HCT116 (cell line): ENCODE results near the gene RECQL5. TPM values are rescaled to one million over a fixed set of nuclear protein-coding genes. Genes with fewer than 3 reads are reported as not detected.
A peak's percentile ranks its signal among the peaks of the same experiment; 100 is the strongest.

Source experiments
- ATAC-seq: fragments of 200-7000 bp; cut with Tn5 transposase; 2 replicates; pipeline ENCODE4 v1.9.1; 2020; ENCODE audit warnings: mild to moderate bottlenecking, moderate library complexity
- BruUV-seq: library from RNA; stranded (reverse); fragments of 400-500 nt; replicated peaks from 2 replicates; lab custom pipeline; 2021; lab: Mats Ljungman, UMichigan
- CTCF ChIA-PET: fragments of 300-600 bp; sonication (Branson Sonifier 250); formaldehyde crosslinking; loops from one replicate; lab custom pipeline; 2021; ENCODE audit warnings: antibody characterized with exemption; lab: Charles Lee
- POLR2A ChIA-PET: fragments of 300-600, 350-600 bp; sonication (Branson Sonifier 250); formaldehyde crosslinking; loops from one replicate; lab custom pipeline; 2021; ENCODE audit warnings: antibody characterized with exemption; lab: Charles Lee
- RAD21 ChIA-PET, 2 experiments: fragments of 300-600 bp; sonication (Branson Sonifier 250); formaldehyde crosslinking; loops; one replicate each; lab custom pipeline; 2023; ENCODE audit warnings: low total read pairs in 2 of 2; ENCODE audit not compliant: uncharacterized antibody in 2 of 2, unreplicated experiment in 2 of 2, low non-redundant PET in 1 of 2; lab: Charles Lee
- DNase-seq: peaks from one replicate; pipeline ENCODE4 v3.0.0-alpha.2; 2010; ENCODE audit warnings: low read depth, low spot score
- H2AFZ ChIP-seq: fragments of 200-600 bp; shearing (Covaris generic), sonication (generic); 2 replicates; pipeline ENCODE4 v1.6.1; 2017; ENCODE audit warnings: low read depth, mixed run types, mixed read lengths, antibody characterized with exemption, low read length; ENCODE audit not compliant: poor library complexity, severe bottlenecking
- H3K27ac ChIP-seq: 2 replicates; pipeline ENCODE4 v1.5.1; 2012; ENCODE audit warnings: low read depth, low read length
- H3K27me3 ChIP-seq: fragments of 200-600 bp; sonication (generic); 2 replicates; pipeline ENCODE4 v1.6.1; 2016; ENCODE audit warnings: mixed run types, low read length, mixed read lengths; ENCODE audit not compliant: insufficient read depth
- H3K36me3 ChIP-seq, 2 experiments: fragments of 200-500 bp in 1 of 2; fragments of 200-600 bp in 1 of 2; sonication (Bioruptor generic) in 1 of 2; sonication (generic) in 1 of 2; 2 replicates each; pipeline versions ENCODE4 v1.5.1 to v1.6.1; 2014 to 2016; ENCODE audit warnings: low read length in 2 of 2, inconsistent platforms in 1 of 2, mixed read lengths in 1 of 2, mixed run types in 1 of 2; ENCODE audit not compliant: insufficient read depth in 2 of 2, control insufficient read depth in 1 of 2
- H3K4me1 ChIP-seq, 2 experiments: fragments of 200-600 bp in 1 of 2; sonication (generic) in 1 of 2; 2 replicates each; pipeline versions ENCODE4 v1.5.1 to v1.6.1; 2012 to 2017; ENCODE audit warnings: low read length in 2 of 2, inconsistent platforms in 1 of 2, mild to moderate bottlenecking in 1 of 2, mixed read lengths in 1 of 2, mixed run types in 1 of 2, moderate library complexity in 1 of 2; ENCODE audit not compliant: insufficient read depth in 2 of 2, control insufficient read depth in 1 of 2
- H3K4me2 ChIP-seq: fragments of 200-600 bp; sonication (generic); 2 replicates; pipeline ENCODE4 v1.6.1; 2017; ENCODE audit warnings: mixed run types, low read length, mixed read lengths
- H3K4me3 ChIP-seq, 2 experiments: fragments of 200-600 bp in 1 of 2; sonication (generic) in 1 of 2; replicated peaks in 1 of 2; 2 replicates each; pipeline ENCODE4 v1.5.1; 2011 to 2016; ENCODE audit warnings: low read length in 2 of 2, control low read depth in 1 of 2, low read depth in 1 of 2, mild to moderate bottlenecking in 1 of 2, mixed read lengths in 1 of 2, mixed run types in 1 of 2
- H3K79me2 ChIP-seq: fragments of 200-600 bp; sonication (generic); 2 replicates; pipeline ENCODE4 v1.6.1; 2017; ENCODE audit warnings: mild to moderate bottlenecking, mixed run types, low read length, moderate library complexity, mixed read lengths; ENCODE audit not compliant: insufficient read depth
- H3K9ac ChIP-seq: fragments of 200-600 bp; sonication (generic); 2 replicates; pipeline ENCODE4 v1.6.1; 2016; ENCODE audit warnings: low read length, mixed read lengths
- H3K9me2 ChIP-seq: fragments of 200-600 bp; sonication (generic), shearing (Covaris generic); 2 replicates; pipeline ENCODE4 v1.6.1; 2017; ENCODE audit warnings: mixed run types, mild to moderate bottlenecking, moderate library complexity; ENCODE audit not compliant: insufficient read depth
- H3K9me3 ChIP-seq, 2 experiments: fragments of 200-500 bp in 1 of 2; fragments of 200-600 bp in 1 of 2; sonication (Bioruptor generic) in 1 of 2; sonication (generic) in 1 of 2; 2 replicates each; pipeline ENCODE4 v1.6.1; 2014 to 2017; ENCODE audit warnings: low read length in 2 of 2, mixed read lengths in 2 of 2, inconsistent platforms in 1 of 2, low read depth in 1 of 2, mild to moderate bottlenecking in 1 of 2, mixed run types in 1 of 2, moderate library complexity in 1 of 2; ENCODE audit not compliant: control insufficient read depth in 1 of 2, insufficient read depth in 1 of 2
- H4K20me1 ChIP-seq: fragments of 200-600 bp; sonication (generic), shearing (Covaris generic); 2 replicates; pipeline ENCODE4 v1.6.1; 2017; ENCODE audit warnings: mixed run types, mild to moderate bottlenecking, moderate library complexity; ENCODE audit not compliant: insufficient read depth
- CBX3 ChIP-seq: IDR thresholded peaks from 2 replicates; pipeline ENCODE4 v1.6.1; 2012; ENCODE audit warnings: low read depth
- EGR1 ChIP-seq: IDR thresholded peaks from 2 replicates; pipeline ENCODE4 v1.6.1; 2012; ENCODE audit warnings: low read depth
- ELF1 ChIP-seq: IDR thresholded peaks from 2 replicates; pipeline ENCODE4 v1.6.1; 2012; ENCODE audit warnings: low read depth, borderline replicate concordance
- EZH2 ChIP-seq: fragments of 200-600 bp; sonication (generic); IDR thresholded peaks from 2 replicates; pipeline ENCODE4 v1.6.1; 2017; ENCODE audit warnings: antibody characterized with exemption, mixed run types
- EZH2phosphoT487 ChIP-seq: fragments of 200-600 bp; IDR thresholded peaks from 2 replicates; pipeline ENCODE4 v1.6.1; 2018; ENCODE audit warnings: antibody characterized with exemption, borderline replicate concordance
- FOSL1 ChIP-seq: IDR thresholded peaks from 2 replicates; pipeline ENCODE4 v1.6.1; 2012; ENCODE audit warnings: low read depth
- JUND ChIP-seq: IDR thresholded peaks from 2 replicates; pipeline ENCODE4 v1.6.1; 2012
- POLR2A ChIP-seq: IDR thresholded peaks from 2 replicates; pipeline ENCODE4 v1.7.0; 2011; ENCODE audit warnings: borderline replicate concordance; ENCODE audit not compliant: insufficient read depth, insufficient read length; ENCODE audit errors: extremely low read depth
- POLR2AphosphoS5 ChIP-seq: IDR thresholded peaks from 2 replicates; pipeline ENCODE4 v1.6.1; 2011; ENCODE audit warnings: mild to moderate bottlenecking, low read depth, low read length, moderate library complexity
- SIN3A ChIP-seq: IDR thresholded peaks from 2 replicates; pipeline ENCODE4 v1.6.1; 2012; ENCODE audit warnings: low read depth
- SP1 ChIP-seq: IDR thresholded peaks from 2 replicates; pipeline ENCODE4 v1.6.1; 2012; ENCODE audit warnings: low read depth
- SRF ChIP-seq: IDR thresholded peaks from 2 replicates; pipeline ENCODE4 v1.6.1; 2012; ENCODE audit warnings: low read depth
- TCF7L2 ChIP-seq: IDR thresholded peaks from 2 replicates; pipeline ENCODE4 v1.7.0; 2011; ENCODE audit warnings: borderline replicate concordance, inconsistent platforms; ENCODE audit not compliant: insufficient read depth, insufficient read length; ENCODE audit errors: extremely low read depth
- YY1 ChIP-seq: IDR thresholded peaks from 2 replicates; pipeline ENCODE4 v1.6.1; 2011; ENCODE audit warnings: low read length, low read depth, moderate library complexity, mild to moderate bottlenecking; ENCODE audit not compliant: insufficient replicate concordance; ENCODE audit errors: extremely low read depth
- ZFX ChIP-seq: fragments of 450-650 bp; IDR thresholded peaks from 2 replicates; pipeline ENCODE4 v1.6.1; 2017
- ZNF274 ChIP-seq: fragments of 200-500 bp; sonication (Bioruptor generic); IDR thresholded peaks from 2 replicates; pipeline ENCODE4 v1.6.1; 2014; ENCODE audit warnings: mild to moderate bottlenecking, low read depth, low read length, inconsistent platforms
- intact Hi-C: fragments of 100-400 bp; cut with micrococcal nuclease; formaldehyde crosslinking; loops from 2 replicates; pipeline ENCODE4 v1.10.0; 2022
- total RNA-seq: library from RNA; stranded (reverse); gene quantifications from one replicate; pipeline ENCODE4 v1.2.1, GENCODE V29; 2021; ENCODE audit not compliant: unreplicated experiment
- TF ChIP-seq, protein P1 (sequence below): IDR thresholded peaks from 2 replicates; pipeline ENCODE4 v1.6.1; 2012
- TF ChIP-seq, protein P2 (sequence below): IDR thresholded peaks from 2 replicates; pipeline ENCODE4 v1.6.1; 2011; ENCODE audit warnings: mild to moderate bottlenecking, low read length, moderate library complexity; ENCODE audit not compliant: insufficient replicate concordance; ENCODE audit errors: extremely low read depth
- TF ChIP-seq, protein P3 (sequence below): IDR thresholded peaks from 2 replicates; pipeline ENCODE4 v1.6.1; 2012
- TF ChIP-seq, protein P4 (sequence below): IDR thresholded peaks from 2 replicates; pipeline ENCODE4 v1.6.1; 2012; ENCODE audit warnings: low read depth
- TF ChIP-seq, protein P5 (sequence below), 3 experiments: fragments of 200-600 bp in 1 of 3; sonication (generic) in 1 of 3; IDR thresholded peaks in 2 of 3; conservative IDR thresholded peaks in 1 of 3; 2 replicates each; pipeline ENCODE4 v1.5.1; 2012 to 2017; ENCODE audit warnings: low read depth in 2 of 3, low read length in 2 of 3, antibody characterized with exemption in 1 of 3, borderline replicate concordance in 1 of 3, control low read depth in 1 of 3, mild to moderate bottlenecking in 1 of 3, mixed read lengths in 1 of 3, mixed run types in 1 of 3, moderate library complexity in 1 of 3; ENCODE audit not compliant: insufficient read depth in 1 of 3

Gene RECQL5
- total RNA-seq, 1 experiment from 2014 or later = 83.3 TPM

DNA sequence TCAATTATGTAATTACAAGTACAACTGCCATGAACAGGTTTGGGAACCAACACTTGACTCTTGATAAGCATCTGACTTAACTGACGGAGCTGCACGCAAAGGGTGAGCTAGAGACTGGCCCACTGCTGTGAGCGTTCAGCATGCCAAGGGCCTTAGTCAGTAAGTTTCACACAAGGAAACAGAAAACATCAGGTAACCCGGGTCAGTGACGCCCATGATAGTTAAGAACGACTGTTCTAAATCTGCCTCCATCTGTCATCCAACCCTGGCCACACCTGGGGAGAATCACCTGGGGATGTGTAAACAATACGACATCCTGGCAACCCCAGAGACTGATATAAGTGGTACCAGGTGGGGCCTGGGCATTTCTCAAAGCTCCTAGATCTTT lies 21.5 kb downstream of the RECQL5 start:
- no peaks in the 10 kb centered on the region for H3K9me2 ChIP-seq
- peak overlapping the region; percentile 72 for H3K9ac ChIP-seq
- H4K20me1 ChIP-seq = no peaks in the 10 kb centered on the region
- ATAC-seq (peak; percentile 82), DNase-seq (peak; percentile 90)
- H3K4me1 ChIP-seq = peaks cover 34 to 65% of the 10 kb centered on the region in 2 experiments
- ChIA-PET POLR2A (interaction anchor here (0.5 to 2.8 kb wide), 6 partner anchors 8 to 134 kb away, joined by 3 to 17 read pairs (median 4); partner anchors contain the start of gene SMIM5), RAD21 (no interaction called here), CTCF (interaction anchor here (0.8 to 3.6 kb wide), 11 partner anchors 9 to 129 kb away, joined by 3 to 80 read pairs (median 4); partner anchors contain the start of genes SMIM5 and TSEN54)
- TSS peak; percentile 56 for BruUV-seq
- no peak overlapping the region for H2AFZ ChIP-seq
- no peaks in the 10 kb centered on the region for H3K9me3 ChIP-seq
- no peaks in the 10 kb centered on the region for H3K79me2 ChIP-seq
- intact Hi-C loops = no loop called here
- H3K4me3 ChIP-seq = peak overlapping the region; percentile 8 to 55
- H3K27me3 ChIP-seq = no peaks in the 10 kb centered on the region
- peaks cover 7 to 11% of the 10 kb centered on the region in 2 experiments; a peak in 3 of 4 replicates for H3K36me3 ChIP-seq
- peak overlapping the region; percentile 77 for H3K27ac ChIP-seq
- peak overlapping the region; percentile 91 for H3K4me2 ChIP-seq
- no peak for TF ChIP-seq EZH2
- no peak for TF ChIP-seq ZNF274
- no peak for TF ChIP-seq EGR1
- no peak for TF ChIP-seq YY1
- TF ChIP-seq TCF7L2 = no peak
- no peak for TF ChIP-seq SRF
- TF ChIP-seq, protein P1, sequence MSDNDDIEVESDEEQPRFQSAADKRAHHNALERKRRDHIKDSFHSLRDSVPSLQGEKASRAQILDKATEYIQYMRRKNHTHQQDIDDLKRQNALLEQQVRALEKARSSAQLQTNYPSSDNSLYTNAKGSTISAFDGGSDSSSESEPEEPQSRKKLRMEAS = peak; percentile 45; the same call in 1 of the 2 replicates
- TF ChIP-seq JUND = peak; percentile 87
- no peak for TF ChIP-seq POLR2A
- TF ChIP-seq, protein P2, sequence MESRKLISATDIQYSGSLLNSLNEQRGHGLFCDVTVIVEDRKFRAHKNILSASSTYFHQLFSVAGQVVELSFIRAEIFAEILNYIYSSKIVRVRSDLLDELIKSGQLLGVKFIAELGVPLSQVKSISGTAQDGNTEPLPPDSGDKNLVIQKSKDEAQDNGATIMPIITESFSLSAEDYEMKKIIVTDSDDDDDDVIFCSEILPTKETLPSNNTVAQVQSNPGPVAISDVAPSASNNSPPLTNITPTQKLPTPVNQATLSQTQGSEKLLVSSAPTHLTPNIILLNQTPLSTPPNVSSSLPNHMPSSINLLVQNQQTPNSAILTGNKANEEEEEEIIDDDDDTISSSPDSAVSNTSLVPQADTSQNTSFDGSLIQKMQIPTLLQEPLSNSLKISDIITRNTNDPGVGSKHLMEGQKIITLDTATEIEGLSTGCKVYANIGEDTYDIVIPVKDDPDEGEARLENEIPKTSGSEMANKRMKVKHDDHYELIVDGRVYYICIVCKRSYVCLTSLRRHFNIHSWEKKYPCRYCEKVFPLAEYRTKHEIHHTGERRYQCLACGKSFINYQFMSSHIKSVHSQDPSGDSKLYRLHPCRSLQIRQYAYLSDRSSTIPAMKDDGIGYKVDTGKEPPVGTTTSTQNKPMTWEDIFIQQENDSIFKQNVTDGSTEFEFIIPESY = peak; percentile 38
- TF ChIP-seq, protein P3, sequence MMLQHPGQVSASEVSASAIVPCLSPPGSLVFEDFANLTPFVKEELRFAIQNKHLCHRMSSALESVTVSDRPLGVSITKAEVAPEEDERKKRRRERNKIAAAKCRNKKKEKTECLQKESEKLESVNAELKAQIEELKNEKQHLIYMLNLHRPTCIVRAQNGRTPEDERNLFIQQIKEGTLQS = no peak
- TF ChIP-seq ZFX = no peak
- TF ChIP-seq FOSL1 = no peak; the same call in 1 of the 2 replicates
- peak; percentile 77 for TF ChIP-seq SP1
- TF ChIP-seq POLR2AphosphoS5 = peak; percentile 26; the same call in 1 of the 2 replicates
- no peak for TF ChIP-seq EZH2phosphoT487
- no peak; the same call in 1 of the 2 replicates for TF ChIP-seq CBX3
- TF ChIP-seq, protein P4, sequence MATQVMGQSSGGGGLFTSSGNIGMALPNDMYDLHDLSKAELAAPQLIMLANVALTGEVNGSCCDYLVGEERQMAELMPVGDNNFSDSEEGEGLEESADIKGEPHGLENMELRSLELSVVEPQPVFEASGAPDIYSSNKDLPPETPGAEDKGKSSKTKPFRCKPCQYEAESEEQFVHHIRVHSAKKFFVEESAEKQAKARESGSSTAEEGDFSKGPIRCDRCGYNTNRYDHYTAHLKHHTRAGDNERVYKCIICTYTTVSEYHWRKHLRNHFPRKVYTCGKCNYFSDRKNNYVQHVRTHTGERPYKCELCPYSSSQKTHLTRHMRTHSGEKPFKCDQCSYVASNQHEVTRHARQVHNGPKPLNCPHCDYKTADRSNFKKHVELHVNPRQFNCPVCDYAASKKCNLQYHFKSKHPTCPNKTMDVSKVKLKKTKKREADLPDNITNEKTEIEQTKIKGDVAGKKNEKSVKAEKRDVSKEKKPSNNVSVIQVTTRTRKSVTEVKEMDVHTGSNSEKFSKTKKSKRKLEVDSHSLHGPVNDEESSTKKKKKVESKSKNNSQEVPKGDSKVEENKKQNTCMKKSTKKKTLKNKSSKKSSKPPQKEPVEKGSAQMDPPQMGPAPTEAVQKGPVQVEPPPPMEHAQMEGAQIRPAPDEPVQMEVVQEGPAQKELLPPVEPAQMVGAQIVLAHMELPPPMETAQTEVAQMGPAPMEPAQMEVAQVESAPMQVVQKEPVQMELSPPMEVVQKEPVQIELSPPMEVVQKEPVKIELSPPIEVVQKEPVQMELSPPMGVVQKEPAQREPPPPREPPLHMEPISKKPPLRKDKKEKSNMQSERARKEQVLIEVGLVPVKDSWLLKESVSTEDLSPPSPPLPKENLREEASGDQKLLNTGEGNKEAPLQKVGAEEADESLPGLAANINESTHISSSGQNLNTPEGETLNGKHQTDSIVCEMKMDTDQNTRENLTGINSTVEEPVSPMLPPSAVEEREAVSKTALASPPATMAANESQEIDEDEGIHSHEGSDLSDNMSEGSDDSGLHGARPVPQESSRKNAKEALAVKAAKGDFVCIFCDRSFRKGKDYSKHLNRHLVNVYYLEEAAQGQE = no peak
- no peak for TF ChIP-seq SIN3A
- TF ChIP-seq ELF1 = no peak
- TF ChIP-seq, protein P5, sequence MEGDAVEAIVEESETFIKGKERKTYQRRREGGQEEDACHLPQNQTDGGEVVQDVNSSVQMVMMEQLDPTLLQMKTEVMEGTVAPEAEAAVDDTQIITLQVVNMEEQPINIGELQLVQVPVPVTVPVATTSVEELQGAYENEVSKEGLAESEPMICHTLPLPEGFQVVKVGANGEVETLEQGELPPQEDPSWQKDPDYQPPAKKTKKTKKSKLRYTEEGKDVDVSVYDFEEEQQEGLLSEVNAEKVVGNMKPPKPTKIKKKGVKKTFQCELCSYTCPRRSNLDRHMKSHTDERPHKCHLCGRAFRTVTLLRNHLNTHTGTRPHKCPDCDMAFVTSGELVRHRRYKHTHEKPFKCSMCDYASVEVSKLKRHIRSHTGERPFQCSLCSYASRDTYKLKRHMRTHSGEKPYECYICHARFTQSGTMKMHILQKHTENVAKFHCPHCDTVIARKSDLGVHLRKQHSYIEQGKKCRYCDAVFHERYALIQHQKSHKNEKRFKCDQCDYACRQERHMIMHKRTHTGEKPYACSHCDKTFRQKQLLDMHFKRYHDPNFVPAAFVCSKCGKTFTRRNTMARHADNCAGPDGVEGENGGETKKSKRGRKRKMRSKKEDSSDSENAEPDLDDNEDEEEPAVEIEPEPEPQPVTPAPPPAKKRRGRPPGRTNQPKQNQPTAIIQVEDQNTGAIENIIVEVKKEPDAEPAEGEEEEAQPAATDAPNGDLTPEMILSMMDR (IDR thresholded peaks at IDR 0.05 in 2 of 3, conservative IDR thresholded peaks at IDR 0.05 in 1 of 3; ENCODE audit: borderline replicate concordance in 1 of 3, insufficient read depth in 1 of 3, low read depth in 2 of 3, low read length in 2 of 3) = no peak
